Astrocyte (in vitro differentiated cells and primary cell): ENCODE data around the gene CD163L1. TPM values are rescaled to one million over a fixed set of nuclear protein-coding genes. Genes with fewer than 3 reads are reported as not detected.

Experiments used
- DNase-seq: peaks from one replicate; pipeline ENCODE4 v3.0.0-alpha.2; 2010; ENCODE audit warnings: low read depth
- FAIRE-seq: peaks from 2 replicates; lab custom pipeline; 2011; peaks lifted over from hg19 to GRCh38; lab: Jason Lieb, UNC
- H2AFZ ChIP-seq: 2 replicates; pipeline ENCODE4 v1.6.0; 2012; ENCODE audit warnings: low read depth, low read length, inconsistent platforms
- H3K27ac ChIP-seq: 2 replicates; pipeline ENCODE4 v1.5.1; 2011; ENCODE audit warnings: low read depth, low read length, inconsistent platforms
- H3K27me3 ChIP-seq: 2 replicates; pipeline ENCODE4 v1.6.0; 2011; ENCODE audit warnings: low read length, inconsistent platforms; ENCODE audit not compliant: insufficient read depth
- H3K36me3 ChIP-seq: 2 replicates; pipeline ENCODE4 v1.5.1; 2011; ENCODE audit warnings: low read length, inconsistent platforms; ENCODE audit not compliant: insufficient read depth
- H3K4me1 ChIP-seq: 2 replicates; pipeline ENCODE4 v1.5.1; 2011; ENCODE audit warnings: low read length, inconsistent platforms; ENCODE audit not compliant: insufficient read depth
- H3K4me2 ChIP-seq: 2 replicates; pipeline ENCODE4 v1.6.0; 2012; ENCODE audit warnings: low read length, inconsistent platforms
- H3K4me3 ChIP-seq: 2 replicates; pipeline ENCODE4 v1.5.1; 2011; ENCODE audit warnings: low read depth, mild to moderate bottlenecking, low read length, inconsistent platforms; ENCODE audit not compliant: insufficient read depth
- H3K79me2 ChIP-seq: 2 replicates; pipeline ENCODE4 v1.6.0; 2012; ENCODE audit warnings: mild to moderate bottlenecking, low read length, inconsistent platforms; ENCODE audit not compliant: insufficient read depth
- H3K9ac ChIP-seq: 2 replicates; pipeline ENCODE4 v1.6.0; 2012; ENCODE audit warnings: mild to moderate bottlenecking, low read length, inconsistent platforms
- H3K9me3 ChIP-seq: 2 replicates; pipeline ENCODE4 v1.5.1; 2012; ENCODE audit warnings: low read depth, mild to moderate bottlenecking, low read length, inconsistent platforms; ENCODE audit not compliant: insufficient read depth
- H4K20me1 ChIP-seq: 2 replicates; pipeline ENCODE4 v1.6.0; 2012; ENCODE audit warnings: low read length, inconsistent platforms; ENCODE audit not compliant: insufficient read depth
- H3K27ac Mint-ChIP-seq: one replicate; pipeline ENCODE4 v1.8.0; 2021; ENCODE audit warnings: mild to moderate bottlenecking, mixed read lengths; ENCODE audit not compliant: unreplicated experiment
- H3K27me3 Mint-ChIP-seq: one replicate; pipeline ENCODE4 v1.8.0; 2021; ENCODE audit warnings: low read depth, mixed read lengths; ENCODE audit not compliant: unreplicated experiment
- H3K36me3 Mint-ChIP-seq: one replicate; pipeline ENCODE4 v1.8.0; 2021; ENCODE audit warnings: low read depth, mixed read lengths; ENCODE audit not compliant: unreplicated experiment
- H3K4me1 Mint-ChIP-seq: one replicate; pipeline ENCODE4 v1.8.0; 2021; ENCODE audit warnings: low read depth, mixed read lengths; ENCODE audit not compliant: unreplicated experiment
- H3K4me3 Mint-ChIP-seq: one replicate; pipeline ENCODE4 v1.8.0; 2021; ENCODE audit warnings: mild to moderate bottlenecking, moderate library complexity, mixed read lengths; ENCODE audit not compliant: unreplicated experiment
- H3K9me3 Mint-ChIP-seq: one replicate; pipeline ENCODE4 v1.8.0; 2021; ENCODE audit warnings: mild to moderate bottlenecking, mixed read lengths; ENCODE audit not compliant: unreplicated experiment
- EZH2 ChIP-seq: IDR thresholded peaks from 2 replicates; pipeline ENCODE4 v1.6.1; 2012; ENCODE audit warnings: mild to moderate bottlenecking, low read length, inconsistent platforms; ENCODE audit not compliant: insufficient read depth
- total RNA-seq: library from RNA; stranded (reverse); gene quantifications from 2 replicates; pipeline ENCODE4 v1.2.1, GENCODE V29; 2021
- TF ChIP-seq, protein P1 (sequence below): IDR thresholded peaks from 2 replicates; pipeline ENCODE4 v1.5.1; 2011; ENCODE audit warnings: low read depth, mild to moderate bottlenecking, inconsistent platforms, low read length, moderate library complexity; ENCODE audit not compliant: insufficient read depth

Gene CD163L1
- total RNA-seq, 1 donor from 2014 or later, result 1.3 TPM

- no peak overlapping the region for H3K9ac ChIP-seq
- no peak overlapping the region for H3K4me2 ChIP-seq
- Mint-ChIP-seq H3K4me1 (no peaks in the 10 kb centered on the region), H3K27ac (no peak overlapping the region), H3K9me3 (peaks cover 6% of the 10 kb centered on the region), H3K4me3 (no peak overlapping the region), H3K36me3 (no peaks in the 10 kb centered on the region), H3K27me3 (peaks cover 7% of the 10 kb centered on the region)
- H3K27ac ChIP-seq, result no peak overlapping the region
- TF ChIP-seq EZH2, result no peak
- TF ChIP-seq, protein P1, sequence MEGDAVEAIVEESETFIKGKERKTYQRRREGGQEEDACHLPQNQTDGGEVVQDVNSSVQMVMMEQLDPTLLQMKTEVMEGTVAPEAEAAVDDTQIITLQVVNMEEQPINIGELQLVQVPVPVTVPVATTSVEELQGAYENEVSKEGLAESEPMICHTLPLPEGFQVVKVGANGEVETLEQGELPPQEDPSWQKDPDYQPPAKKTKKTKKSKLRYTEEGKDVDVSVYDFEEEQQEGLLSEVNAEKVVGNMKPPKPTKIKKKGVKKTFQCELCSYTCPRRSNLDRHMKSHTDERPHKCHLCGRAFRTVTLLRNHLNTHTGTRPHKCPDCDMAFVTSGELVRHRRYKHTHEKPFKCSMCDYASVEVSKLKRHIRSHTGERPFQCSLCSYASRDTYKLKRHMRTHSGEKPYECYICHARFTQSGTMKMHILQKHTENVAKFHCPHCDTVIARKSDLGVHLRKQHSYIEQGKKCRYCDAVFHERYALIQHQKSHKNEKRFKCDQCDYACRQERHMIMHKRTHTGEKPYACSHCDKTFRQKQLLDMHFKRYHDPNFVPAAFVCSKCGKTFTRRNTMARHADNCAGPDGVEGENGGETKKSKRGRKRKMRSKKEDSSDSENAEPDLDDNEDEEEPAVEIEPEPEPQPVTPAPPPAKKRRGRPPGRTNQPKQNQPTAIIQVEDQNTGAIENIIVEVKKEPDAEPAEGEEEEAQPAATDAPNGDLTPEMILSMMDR, result no peak
- H3K36me3 ChIP-seq, result no peaks in the 10 kb centered on the region
- no peaks in the 10 kb centered on the region for H4K20me1 ChIP-seq
- H2AFZ ChIP-seq, result no peak overlapping the region
- no peaks in the 10 kb centered on the region for H3K4me1 ChIP-seq
- no peaks in the 10 kb centered on the region for H3K9me3 ChIP-seq
- no peak for DNase-seq
- no peaks in the 10 kb centered on the region for H3K79me2 ChIP-seq
- H3K4me3 ChIP-seq, result no peak overlapping the region
- H3K27me3 ChIP-seq, result no peaks in the 10 kb centered on the region
- no peak for FAIRE-seq
These were observed 122.3 kb downstream of the CD163L1 start for GRCh38 chr12:7321624-7322023.

DNA sequence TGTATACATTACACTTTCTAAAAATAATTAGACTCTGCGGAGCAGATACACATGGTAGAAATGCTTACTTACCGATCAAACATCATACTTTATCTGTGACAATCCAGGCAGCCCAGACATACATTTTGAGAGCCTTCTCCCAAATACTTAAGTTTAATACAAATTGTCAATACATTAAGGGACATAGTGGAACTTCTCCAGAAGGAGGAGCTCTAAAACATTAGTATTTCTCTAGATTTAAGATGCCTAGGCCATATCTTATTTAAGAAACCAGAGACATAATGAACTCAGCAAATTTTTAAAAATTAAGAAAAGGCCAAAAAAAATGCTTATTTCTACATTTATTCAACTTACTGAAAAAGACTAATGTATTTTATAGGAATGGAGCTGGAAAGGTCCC, 124.0 kb downstream of the CD163L1 start:
- no peak for FAIRE-seq

DNA sequence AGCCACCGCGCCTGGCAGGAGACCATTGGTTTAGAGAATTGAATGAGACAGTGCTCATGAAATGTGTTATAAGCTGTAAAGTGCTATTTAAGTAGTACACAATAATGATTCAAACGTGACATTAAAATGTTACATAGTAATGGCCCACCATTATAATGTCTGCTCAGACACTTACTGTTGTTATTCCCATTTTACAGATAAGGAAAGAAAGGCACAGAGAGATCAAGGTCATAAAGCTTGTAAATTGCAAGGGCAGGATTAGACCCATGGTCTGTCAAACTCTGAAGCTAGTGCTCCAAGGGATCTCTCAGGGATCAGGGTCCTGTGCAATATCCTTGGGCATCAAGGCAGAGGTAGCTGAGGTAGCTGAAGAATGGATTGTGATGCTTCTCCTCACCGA, 133.9 kb downstream of the CD163L1 start:
- Histone ChIP-seq H3K79me2 (no peaks in the 10 kb centered on the region), H3K9me3 (no peaks in the 10 kb centered on the region), H3K36me3 (no peaks in the 10 kb centered on the region), H3K4me1 (no peaks in the 10 kb centered on the region), H4K20me1 (no peaks in the 10 kb centered on the region), H3K4me2 (no peak overlapping the region), H3K9ac (no peak overlapping the region), H2AFZ (no peak overlapping the region), H3K27me3 (no peaks in the 10 kb centered on the region), H3K27ac (no peak overlapping the region), H3K4me3 (no peak overlapping the region)
- DNase-seq (no peak), FAIRE-seq (no peak)
- H3K27ac Mint-ChIP-seq, result no peak overlapping the region
- peaks cover 9% of the 10 kb centered on the region for H3K27me3 Mint-ChIP-seq
- H3K4me3 Mint-ChIP-seq, result no peak overlapping the region
- H3K4me1 Mint-ChIP-seq, result no peaks in the 10 kb centered on the region
- no peaks in the 10 kb centered on the region for H3K9me3 Mint-ChIP-seq
- H3K36me3 Mint-ChIP-seq, result no peaks in the 10 kb centered on the region
- no peak for TF ChIP-seq EZH2
- TF ChIP-seq, protein P1, result no peak

More for the DNA sequence above, 124.0 kb downstream of the CD163L1 start:
- no peak overlapping the region for H3K27ac ChIP-seq
- Mint-ChIP-seq H3K27ac (no peak overlapping the region), H3K4me1 (no peaks in the 10 kb centered on the region), H3K4me3 (no peak overlapping the region), H3K27me3 (peaks cover 4% of the 10 kb centered on the region), H3K9me3 (peaks cover 4% of the 10 kb centered on the region), H3K36me3 (no peaks in the 10 kb centered on the region)
- no peaks in the 10 kb centered on the region for H3K27me3 ChIP-seq
- no peaks in the 10 kb centered on the region for H3K36me3 ChIP-seq
- H3K4me1 ChIP-seq, result no peaks in the 10 kb centered on the region
- H4K20me1 ChIP-seq, result no peaks in the 10 kb centered on the region
- no peak overlapping the region for H3K4me3 ChIP-seq
- no peaks in the 10 kb centered on the region for H3K9me3 ChIP-seq
- no peak overlapping the region for H3K4me2 ChIP-seq
- H3K9ac ChIP-seq, result no peak overlapping the region
- H2AFZ ChIP-seq, result no peak overlapping the region
- no peaks in the 10 kb centered on the region for H3K79me2 ChIP-seq
- TF ChIP-seq EZH2, result no peak
- TF ChIP-seq, protein P1, result no peak
- DNase-seq, result no peak

Other genes with a start within 250 kb of the CD163L1 start
- not detected in 2 replicates for gene ACSM4, start 140.1 kb downstream of the CD163L1 start, total RNA-seq
- not detected in 2 replicates for gene CD163, start 59.6 kb upstream of the CD163L1 start, total RNA-seq
- not detected in 2 replicates for gene APOBEC1, start 221.8 kb upstream of the CD163L1 start, total RNA-seq